Peyer's patch (tissue), 4 donors: ENCODE results near the gene PARD3B. TPM values are rescaled to one million over a fixed set of nuclear protein-coding genes. Genes with fewer than 3 reads are reported as not detected.

Source experiments
- DNase-seq, 3 donors: peaks; one replicate each; pipeline ENCODE4 v3.0.0-alpha.2; 2017 to 2019
- H3K27ac ChIP-seq, 4 donors: fragments of 200-600 bp; sonication (generic); one replicate each; pipeline ENCODE4 v1.5.1; 2016 to 2019
- H3K27me3 ChIP-seq, 2 donors: fragments of 200-600 bp; sonication (generic); one replicate each; pipeline ENCODE4 v1.5.1; 2019
- H3K36me3 ChIP-seq, 3 donors: fragments of 200-600 bp; sonication (generic); one replicate each; pipeline ENCODE4 v1.5.1; 2016 to 2019
- H3K4me1 ChIP-seq, 4 donors: fragments of 200-600 bp; sonication (generic); one replicate each; pipeline ENCODE4 v1.5.1; 2016 to 2019
- H3K4me3 ChIP-seq, 4 donors: fragments of 200-600 bp; sonication (generic); 1 replicate in 3 of 4; 2 replicates in 1 of 4; pipeline ENCODE4 v1.5.1; 2016 to 2019; ENCODE audit warnings: mild to moderate bottlenecking in 1 of 4
- H3K9me3 ChIP-seq, 4 donors: fragments of 200-600 bp; sonication (generic); one replicate each; pipeline ENCODE4 v1.5.1; 2016 to 2019; ENCODE audit warnings: mild to moderate bottlenecking in 1 of 4
- CTCF ChIP-seq, 6 experiments: fragments of 450-650 bp in 4 of 6; fragments of 200-600 bp in 2 of 6; sonication (generic) in 1 of 6; IDR thresholded peaks; one replicate each; pipeline ENCODE4 v1.5.1; 2017 to 2019; ENCODE audit warnings: antibody characterized with exemption in 6 of 6, mild to moderate bottlenecking in 3 of 6, moderate library complexity in 1 of 6
- POLR2A ChIP-seq, 2 donors: fragments of 450-650 bp; IDR thresholded peaks; one replicate each; pipeline ENCODE4 v1.5.1; 2017; ENCODE audit warnings: antibody characterized with exemption in 2 of 2, mild to moderate bottlenecking in 2 of 2, moderate library complexity in 2 of 2
- total RNA-seq, 4 donors: library from RNA; depleted of rRNA; stranded (reverse); fragments of >200 nt; gene quantifications; one replicate each; pipeline ENCODE4 v1.1.0, GENCODE V29; 2016

The PARD3B gene
- total RNA-seq, 4 donors from 2014 or later, result 19.6 to 52.0 (median 40.6) TPM

GRCh38 chr2:204578928-204579598, 33.8 kb downstream of the PARD3B start:
- DNase-seq, result no peak
- H3K4me1 ChIP-seq, result no peaks in the 10 kb centered on the region
- H3K27ac ChIP-seq, result no peak overlapping the region
- H3K27me3 ChIP-seq, result no peaks in the 10 kb centered on the region
- H3K36me3 ChIP-seq, result no peaks in the 10 kb centered on the region
- H3K9me3 ChIP-seq, result no peaks in the 10 kb centered on the region
- H3K4me3 ChIP-seq, result no peak overlapping the region
- TF ChIP-seq POLR2A (IDR thresholded peaks at IDR 0.05) (no peak), CTCF (IDR thresholded peaks at IDR 0.05) (no peak)

- Histone ChIP-seq H3K4me3 (no peak overlapping the region), H3K9me3 (no peaks in the 10 kb centered on the region), H3K27me3 (no peaks in the 10 kb centered on the region), H3K4me1 (no peaks in the 10 kb centered on the region), H3K27ac (no peak overlapping the region), H3K36me3 (no peaks in the 10 kb centered on the region)
- TF ChIP-seq CTCF (IDR thresholded peaks at IDR 0.05), result no peak
- no peak for TF ChIP-seq POLR2A (IDR thresholded peaks at IDR 0.05)
- DNase-seq, result no peak
These were observed 36.7 kb downstream of the PARD3B start for GRCh38 chr2:204581946-204582345.

GRCh38 chr2:204583773-204584172, 38.5 kb downstream of the PARD3B start:
- no peak for DNase-seq
- TF ChIP-seq CTCF (IDR thresholded peaks at IDR 0.05) (no peak), POLR2A (IDR thresholded peaks at IDR 0.05) (no peak)
- Histone ChIP-seq H3K36me3 (no peaks in the 10 kb centered on the region), H3K4me1 (no peaks in the 10 kb centered on the region), H3K27me3 (no peaks in the 10 kb centered on the region), H3K27ac (no peak overlapping the region), H3K4me3 (no peak overlapping the region), H3K9me3 (no peaks in the 10 kb centered on the region)

- Histone ChIP-seq H3K36me3 (no peaks in the 10 kb centered on the region), H3K4me1 (no peaks in the 10 kb centered on the region), H3K27me3 (no peaks in the 10 kb centered on the region), H3K9me3 (no peaks in the 10 kb centered on the region), H3K27ac (no peak overlapping the region), H3K4me3 (no peak overlapping the region)
- TF ChIP-seq POLR2A (IDR thresholded peaks at IDR 0.05) (no peak), CTCF (IDR thresholded peaks at IDR 0.05) (no peak)
- no peak for DNase-seq
These were observed 40.7 kb downstream of the PARD3B start for GRCh38 chr2:204585930-204586329.

- Histone ChIP-seq H3K36me3 (no peaks in the 10 kb centered on the region), H3K9me3 (no peaks in the 10 kb centered on the region), H3K4me1 (no peaks in the 10 kb centered on the region), H3K27ac (no peak overlapping the region), H3K4me3 (no peak overlapping the region), H3K27me3 (no peaks in the 10 kb centered on the region)
- TF ChIP-seq POLR2A (IDR thresholded peaks at IDR 0.05) (no peak), CTCF (IDR thresholded peaks at IDR 0.05) (no peak)
- no peak for DNase-seq
These were observed 41.3 kb downstream of the PARD3B start for GRCh38 chr2:204586444-204587180.
